GM12873 (cell line): Measurements from ENCODE around the gene TBC1D10A.

Experiments
- TF ChIP-seq, protein P1 (sequence below): IDR thresholded peaks from 2 replicates; pipeline ENCODE4 v1.5.1; 2012; ENCODE audit warnings: low read depth, mild to moderate bottlenecking, moderate library complexity, low read length, control low read depth; ENCODE audit not compliant: insufficient read depth; ENCODE audit errors: missing control alignments

TBC1D10A gene

DNA sequence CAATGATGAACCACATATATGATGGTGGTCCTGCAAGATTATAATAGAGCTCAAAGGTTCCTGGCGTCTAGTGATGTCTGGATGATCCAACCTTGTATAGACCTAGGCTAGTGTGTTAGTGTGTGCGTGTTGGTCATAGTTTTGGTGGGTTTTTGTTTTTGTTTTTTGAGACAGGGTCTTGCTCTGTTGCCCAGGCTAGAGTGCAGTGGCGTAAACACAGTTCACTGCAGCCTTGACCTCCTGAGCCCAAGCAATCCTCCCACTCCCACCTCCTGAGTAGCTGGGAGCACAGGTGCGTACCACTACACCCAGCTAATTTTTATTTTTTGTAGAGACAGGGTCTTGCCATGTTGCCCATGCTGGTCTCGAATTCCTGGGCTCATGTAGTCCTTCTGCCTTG, 46.8 kb downstream of the TBC1D10A start:
- TF ChIP-seq, protein P1, sequence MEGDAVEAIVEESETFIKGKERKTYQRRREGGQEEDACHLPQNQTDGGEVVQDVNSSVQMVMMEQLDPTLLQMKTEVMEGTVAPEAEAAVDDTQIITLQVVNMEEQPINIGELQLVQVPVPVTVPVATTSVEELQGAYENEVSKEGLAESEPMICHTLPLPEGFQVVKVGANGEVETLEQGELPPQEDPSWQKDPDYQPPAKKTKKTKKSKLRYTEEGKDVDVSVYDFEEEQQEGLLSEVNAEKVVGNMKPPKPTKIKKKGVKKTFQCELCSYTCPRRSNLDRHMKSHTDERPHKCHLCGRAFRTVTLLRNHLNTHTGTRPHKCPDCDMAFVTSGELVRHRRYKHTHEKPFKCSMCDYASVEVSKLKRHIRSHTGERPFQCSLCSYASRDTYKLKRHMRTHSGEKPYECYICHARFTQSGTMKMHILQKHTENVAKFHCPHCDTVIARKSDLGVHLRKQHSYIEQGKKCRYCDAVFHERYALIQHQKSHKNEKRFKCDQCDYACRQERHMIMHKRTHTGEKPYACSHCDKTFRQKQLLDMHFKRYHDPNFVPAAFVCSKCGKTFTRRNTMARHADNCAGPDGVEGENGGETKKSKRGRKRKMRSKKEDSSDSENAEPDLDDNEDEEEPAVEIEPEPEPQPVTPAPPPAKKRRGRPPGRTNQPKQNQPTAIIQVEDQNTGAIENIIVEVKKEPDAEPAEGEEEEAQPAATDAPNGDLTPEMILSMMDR: no peak

DNA sequence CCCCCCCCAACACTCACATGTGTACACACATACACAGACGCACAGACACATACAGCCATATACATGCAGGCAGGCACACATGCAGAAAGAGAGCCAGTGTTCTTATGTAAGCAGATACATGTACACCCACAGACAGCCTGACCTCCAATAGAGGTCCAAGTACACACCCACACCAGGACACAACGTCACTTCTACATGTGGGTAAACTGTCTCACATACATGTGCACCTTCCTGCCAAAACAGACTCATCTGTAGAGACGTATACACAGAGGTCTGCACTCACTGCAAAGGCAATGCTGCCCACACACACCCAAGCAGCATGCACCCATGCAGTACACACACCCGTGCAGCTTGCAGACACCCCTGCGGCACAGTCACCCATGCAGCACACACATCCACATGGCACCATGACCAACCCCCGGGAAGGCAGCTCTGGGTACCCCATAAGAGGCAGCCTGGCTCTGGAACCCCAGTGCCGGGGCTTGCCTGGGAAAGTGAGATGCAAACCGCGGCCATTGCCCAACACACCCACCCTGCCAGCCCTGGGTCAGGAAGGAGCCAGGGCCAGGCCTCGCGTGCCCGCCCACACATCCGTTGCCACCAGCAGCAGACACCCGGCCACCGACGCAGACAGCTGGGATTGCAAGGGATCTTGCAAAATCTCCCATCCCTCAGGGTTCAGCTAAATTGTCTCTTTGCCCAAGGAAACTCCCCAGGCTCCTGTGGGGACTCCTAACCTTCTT, 47.5 kb downstream of the TBC1D10A start:
- TF ChIP-seq, protein P1: no peak

DNA sequence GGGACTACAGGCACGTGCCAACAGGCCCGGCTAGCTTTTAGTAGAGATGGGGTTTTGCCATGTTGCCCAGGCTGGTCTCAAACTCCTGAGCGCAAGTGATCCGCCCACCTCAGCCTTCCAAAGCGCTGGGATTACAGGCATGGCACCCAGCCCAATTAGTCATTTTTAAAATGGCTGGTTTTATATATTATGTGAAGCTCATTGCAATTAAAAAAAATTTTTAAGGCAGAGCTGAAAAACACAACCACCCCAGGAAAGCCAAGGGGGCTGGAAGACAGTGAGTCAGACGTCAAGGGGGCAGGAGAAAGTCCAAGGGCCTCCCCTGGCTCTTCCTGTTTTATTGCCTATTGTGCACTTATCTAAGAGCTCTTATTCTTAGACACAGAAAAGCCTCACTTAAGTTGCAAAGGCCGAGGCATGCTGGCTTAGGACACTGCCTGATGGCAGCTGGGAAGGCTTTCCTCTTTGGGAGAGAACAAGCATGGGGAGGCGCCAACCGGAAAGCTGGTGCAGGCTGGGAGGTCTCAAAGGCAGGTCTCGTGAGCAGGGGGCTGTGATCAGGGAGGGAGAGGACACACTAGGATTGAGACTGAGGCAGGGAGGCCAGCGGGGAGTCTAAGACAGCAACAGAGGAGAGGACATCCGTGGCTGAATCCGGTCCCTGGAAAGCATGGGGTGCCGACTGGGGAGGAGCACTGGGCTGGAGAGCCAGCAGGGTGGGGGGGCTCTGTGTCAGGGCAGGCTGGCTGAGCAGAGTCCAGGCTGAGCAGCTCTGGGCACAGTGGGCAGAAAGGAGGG, 49.0 kb downstream of the TBC1D10A start:
- TF ChIP-seq, protein P1: no peak

GRCh38 chr22:30276039-30276438, 50.7 kb downstream of the TBC1D10A start:
- TF ChIP-seq, protein P1: no peak

GRCh38 chr22:30275625-30276024, 51.1 kb downstream of the TBC1D10A start:
- TF ChIP-seq, protein P1: no peak

DNA sequence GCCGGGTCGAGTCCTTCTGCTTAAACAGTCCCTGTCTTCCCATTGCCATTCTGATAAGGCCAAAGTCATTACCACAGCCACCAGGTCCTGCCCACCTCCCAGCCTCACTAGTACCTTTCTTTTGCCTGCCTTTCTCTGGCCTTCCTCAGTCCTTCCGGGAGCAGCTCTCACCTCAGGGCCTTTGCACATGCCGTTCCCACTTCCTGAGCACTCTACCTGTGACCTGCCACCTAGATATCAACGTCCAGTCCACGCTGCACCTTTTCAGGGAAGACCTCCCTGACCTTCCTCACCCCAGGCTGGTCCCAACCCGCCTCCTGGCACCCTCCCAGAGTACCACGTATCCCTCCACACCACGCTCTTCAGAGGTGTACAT, 52.3 kb downstream of the TBC1D10A start:
- TF ChIP-seq, protein P1: no peak

- TF ChIP-seq, protein P1: no peak
These were observed 52.9 kb downstream of the TBC1D10A start for GRCh38 chr22:30273711-30274436.
